SH-SY5Y (cell line): Measurements from ENCODE around the gene RERE.

ENCODE experiments used
- GATA2 ChIP-seq: IDR thresholded peaks from 2 replicates; pipeline ENCODE4 v1.6.1; 2011; ENCODE audit warnings: mild to moderate bottlenecking, low read depth, low read length
- GATA3 ChIP-seq: IDR thresholded peaks from 2 replicates; pipeline ENCODE4 v1.6.1; 2011; ENCODE audit warnings: low read depth, mild to moderate bottlenecking, low read length, moderate library complexity

Gene RERE

GRCh38 chr1:8790987-8791386, 26.5 kb downstream of the RERE start:
- no peak for TF ChIP-seq GATA2
- TF ChIP-seq GATA3, result no peak

- no peak for TF ChIP-seq GATA3
- TF ChIP-seq GATA2, result no peak
Measured at GRCh38 chr1:8790478-8790877, 27.0 kb downstream of the RERE start.

- TF ChIP-seq GATA2 (no peak), GATA3 (no peak)
Measured at GRCh38 chr1:8789314-8790214, 27.9 kb downstream of the RERE start.

- no peak for TF ChIP-seq GATA2
- no peak for TF ChIP-seq GATA3
Measured at GRCh38 chr1:8787218-8787617, 30.2 kb downstream of the RERE start.

- TF ChIP-seq GATA2 (no peak), GATA3 (no peak)
Measured at GRCh38 chr1:8782955-8783354, 34.5 kb downstream of the RERE start.

GRCh38 chr1:8782001-8782620, 35.3 kb downstream of the RERE start:
- no peak for TF ChIP-seq GATA2
- TF ChIP-seq GATA3, result no peak

- TF ChIP-seq GATA3 (no peak), GATA2 (no peak)
Measured at GRCh38 chr1:8780405-8780804, 37.0 kb downstream of the RERE start.

- TF ChIP-seq GATA2 (no peak), GATA3 (no peak)
Measured at GRCh38 chr1:8777867-8778266, 39.6 kb downstream of the RERE start.

- TF ChIP-seq GATA3, result no peak
- no peak for TF ChIP-seq GATA2
Measured at GRCh38 chr1:8776104-8776503, 41.3 kb downstream of the RERE start.

- TF ChIP-seq GATA3 (no peak), GATA2 (no peak)
Measured at GRCh38 chr1:8767006-8767405, 50.4 kb downstream of the RERE start.

- TF ChIP-seq GATA2 (no peak), GATA3 (no peak)
Measured at GRCh38 chr1:8765198-8765597, 52.2 kb downstream of the RERE start.

GRCh38 chr1:8764293-8764937, 53.0 kb downstream of the RERE start:
- no peak for TF ChIP-seq GATA2
- no peak for TF ChIP-seq GATA3

- TF ChIP-seq GATA3 (no peak), GATA2 (no peak)
Measured at GRCh38 chr1:8763888-8764287, 53.6 kb downstream of the RERE start.

- peak; percentile 97 for TF ChIP-seq GATA2
- peak; percentile 99 for TF ChIP-seq GATA3
Measured at GRCh38 chr1:8754993-8755392, 62.4 kb downstream of the RERE start.

- TF ChIP-seq GATA2 (no peak), GATA3 (no peak)
Measured at GRCh38 chr1:8754247-8754650, 63.2 kb downstream of the RERE start.

- TF ChIP-seq GATA2, result no peak
- no peak for TF ChIP-seq GATA3
Measured at GRCh38 chr1:8753736-8754135, 63.7 kb downstream of the RERE start.
